ENCODE data around the gene MSANTD3. TPM values are rescaled to one million over a fixed set of nuclear protein-coding genes. Genes with fewer than 3 reads are reported as not detected.

The MSANTD3 gene
- total and polyA plus RNA-seq, 2 of the 13 experiments (the other 11 are each of a cell fraction or from before 2014, with no cell fraction given): 10.1 to 19.2 TPM

DNA sequence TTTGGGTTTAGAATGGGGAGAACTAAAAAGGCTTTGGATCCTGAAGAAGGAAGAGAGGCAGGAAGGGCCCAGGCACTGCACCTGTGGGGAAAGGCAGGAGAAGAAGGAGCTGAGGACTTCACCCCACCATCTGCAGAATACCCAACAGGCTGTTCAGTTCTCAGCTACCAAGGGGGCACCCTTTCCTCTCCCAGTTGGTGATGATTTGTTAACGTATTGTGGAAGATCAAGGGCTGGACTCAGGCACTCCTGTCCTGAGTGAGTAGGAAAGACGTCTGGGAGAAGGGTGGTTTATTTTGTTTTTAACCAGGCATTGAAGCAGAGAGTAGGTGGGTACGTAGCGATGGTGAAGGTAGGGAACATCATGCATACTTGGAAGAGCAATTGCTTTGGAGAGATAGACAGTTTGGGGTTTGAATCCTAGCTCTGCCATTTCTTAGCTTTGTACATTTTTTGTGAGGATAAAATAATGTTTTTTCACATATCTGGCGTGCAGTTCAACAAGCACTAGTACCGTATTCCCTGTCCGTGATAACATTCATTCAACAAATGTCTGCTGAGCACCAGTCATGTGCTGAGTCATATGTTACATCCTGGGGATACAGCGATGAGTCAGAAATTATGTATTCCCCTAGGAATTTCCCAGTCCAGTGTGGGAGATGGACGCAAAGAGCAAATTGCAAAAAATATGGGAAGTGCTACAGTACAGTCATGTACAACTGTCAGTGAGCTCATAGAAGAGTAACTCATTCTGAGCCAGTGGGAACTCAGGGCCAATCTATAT is 2.1 kb downstream of the MSANTD3 start (continued):
- TF ChIP-seq, protein P1, sequence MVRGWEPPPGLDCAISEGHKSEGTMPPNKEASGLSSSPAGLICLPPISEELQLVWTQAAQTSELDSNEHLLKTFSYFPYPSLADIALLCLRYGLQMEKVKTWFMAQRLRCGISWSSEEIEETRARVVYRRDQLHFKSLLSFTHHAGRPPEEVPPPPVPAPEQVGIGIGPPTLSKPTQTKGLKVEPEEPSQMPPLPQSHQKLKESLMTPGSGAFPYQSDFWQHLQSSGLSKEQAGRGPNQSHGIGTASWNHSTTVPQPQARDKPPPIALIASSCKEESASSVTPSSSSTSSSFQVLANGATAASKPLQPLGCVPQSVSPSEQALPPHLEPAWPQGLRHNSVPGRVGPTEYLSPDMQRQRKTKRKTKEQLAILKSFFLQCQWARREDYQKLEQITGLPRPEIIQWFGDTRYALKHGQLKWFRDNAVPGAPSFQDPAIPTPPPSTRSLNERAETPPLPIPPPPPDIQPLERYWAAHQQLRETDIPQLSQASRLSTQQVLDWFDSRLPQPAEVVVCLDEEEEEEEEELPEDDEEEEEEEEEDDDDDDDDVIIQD (CRISPR knock-in tag; IDR thresholded peaks at IDR 0.05; ENCODE audit: low read depth): peak; percentile 50; the same call in 1 of the 2 replicates
- no peak for TF ChIP-seq CEBPB (IDR thresholded peaks at IDR 0.05; ENCODE audit: borderline replicate concordance, low read depth, low read length)
- TF ChIP-seq, protein P2, sequence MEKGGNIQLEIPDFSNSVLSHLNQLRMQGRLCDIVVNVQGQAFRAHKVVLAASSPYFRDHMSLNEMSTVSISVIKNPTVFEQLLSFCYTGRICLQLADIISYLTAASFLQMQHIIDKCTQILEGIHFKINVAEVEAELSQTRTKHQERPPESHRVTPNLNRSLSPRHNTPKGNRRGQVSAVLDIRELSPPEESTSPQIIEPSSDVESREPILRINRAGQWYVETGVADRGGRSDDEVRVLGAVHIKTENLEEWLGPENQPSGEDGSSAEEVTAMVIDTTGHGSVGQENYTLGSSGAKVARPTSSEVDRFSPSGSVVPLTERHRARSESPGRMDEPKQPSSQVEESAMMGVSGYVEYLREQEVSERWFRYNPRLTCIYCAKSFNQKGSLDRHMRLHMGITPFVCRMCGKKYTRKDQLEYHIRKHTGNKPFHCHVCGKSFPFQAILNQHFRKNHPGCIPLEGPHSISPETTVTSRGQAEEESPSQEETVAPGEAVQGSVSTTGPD (CRISPR knock-in tag; IDR thresholded peaks at IDR 0.05): no peak
- TF ChIP-seq HMG20A (CRISPR knock-in tag; IDR thresholded peaks at IDR 0.05; ENCODE audit: borderline replicate concordance): no peak; the same call in 1 of the 2 replicates
- peak; percentile 69; the same call in 1 of the 2 replicates for TF ChIP-seq JUNB (CRISPR knock-in tag; IDR thresholded peaks at IDR 0.05; ENCODE audit: borderline replicate concordance)
- TF ChIP-seq, protein P3, sequence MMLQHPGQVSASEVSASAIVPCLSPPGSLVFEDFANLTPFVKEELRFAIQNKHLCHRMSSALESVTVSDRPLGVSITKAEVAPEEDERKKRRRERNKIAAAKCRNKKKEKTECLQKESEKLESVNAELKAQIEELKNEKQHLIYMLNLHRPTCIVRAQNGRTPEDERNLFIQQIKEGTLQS (CRISPR knock-in tag; IDR thresholded peaks at IDR 0.05): peak; percentile 91
- TF ChIP-seq ADNP (CRISPR knock-in tag; IDR thresholded peaks at IDR 0.05): no peak
- no peak for TF ChIP-seq ZNF598 (CRISPR knock-in tag; IDR thresholded peaks at IDR 0.05; ENCODE audit: borderline replicate concordance)
- peak; percentile 19; the same call in 1 of the 2 replicates for TF ChIP-seq RXRB (CRISPR knock-in tag; IDR thresholded peaks at IDR 0.05; ENCODE audit: borderline replicate concordance)
- TF ChIP-seq ZBTB7B (CRISPR knock-in tag; IDR thresholded peaks at IDR 0.05): no peak
- peak; percentile 86 for TF ChIP-seq JUN (CRISPR knock-in tag; IDR thresholded peaks at IDR 0.05)
- TF ChIP-seq ZNF335 (CRISPR knock-in tag; IDR thresholded peaks at IDR 0.05): 0 out of 2 replicates have a peak, but pooled peaks have one; percentile 32
- peak; percentile 98 for TF ChIP-seq ZNF3 (CRISPR knock-in tag; IDR thresholded peaks at IDR 0.05)
- no peak for TF ChIP-seq CHCHD3 (CRISPR knock-in tag; IDR thresholded peaks at IDR 0.05)
- TF ChIP-seq ZNF670 (CRISPR knock-in tag; IDR thresholded peaks at IDR 0.05; ENCODE audit: borderline replicate concordance): no peak
- no peak for TF ChIP-seq U2AF1 (optimal IDR thresholded peaks at IDR 0.05; ENCODE audit: low read depth, low read length)
- peak in 1 of 2 experiments; percentile 44; a peak in 1 of 4 replicates for TF ChIP-seq KLF16 (CRISPR knock-in tag; IDR thresholded peaks at IDR 0.05)
- TF ChIP-seq THAP8 (CRISPR knock-in tag; IDR thresholded peaks at IDR 0.05; ENCODE audit: borderline replicate concordance): no peak
- TF ChIP-seq, protein P4, sequence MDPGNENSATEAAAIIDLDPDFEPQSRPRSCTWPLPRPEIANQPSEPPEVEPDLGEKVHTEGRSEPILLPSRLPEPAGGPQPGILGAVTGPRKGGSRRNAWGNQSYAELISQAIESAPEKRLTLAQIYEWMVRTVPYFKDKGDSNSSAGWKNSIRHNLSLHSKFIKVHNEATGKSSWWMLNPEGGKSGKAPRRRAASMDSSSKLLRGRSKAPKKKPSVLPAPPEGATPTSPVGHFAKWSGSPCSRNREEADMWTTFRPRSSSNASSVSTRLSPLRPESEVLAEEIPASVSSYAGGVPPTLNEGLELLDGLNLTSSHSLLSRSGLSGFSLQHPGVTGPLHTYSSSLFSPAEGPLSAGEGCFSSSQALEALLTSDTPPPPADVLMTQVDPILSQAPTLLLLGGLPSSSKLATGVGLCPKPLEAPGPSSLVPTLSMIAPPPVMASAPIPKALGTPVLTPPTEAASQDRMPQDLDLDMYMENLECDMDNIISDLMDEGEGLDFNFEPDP (CRISPR knock-in tag; conservative IDR thresholded peaks at IDR 0.05): no peak
- TF ChIP-seq SNRNP70 (IDR thresholded peaks at IDR 0.05; ENCODE audit: low read depth, low read length): no peak
- peak; percentile 35; the same call in 1 of the 2 replicates for TF ChIP-seq MED1 (CRISPR knock-in tag; IDR thresholded peaks at IDR 0.05)
- TF ChIP-seq ZBTB21 (CRISPR knock-in tag; IDR thresholded peaks at IDR 0.05): peak; percentile 87
- TF ChIP-seq ZNF678 (CRISPR knock-in tag; IDR thresholded peaks at IDR 0.05): no peak
